MV-4-11 (cell line): ENCODE measurements around the gene MARCHF10.
A peak's percentile ranks its signal among the peaks of the same experiment; 100 is the strongest.

Source experiments
- DNase-seq: peaks from one replicate; lab custom pipeline; 2025; lab: John Stamatoyannopoulos, UW

The MARCHF10 gene

GRCh38 chr17:62717889-62718288 is 90.2 kb downstream of the MARCHF10 start:
- no peak for DNase-seq

GRCh38 chr17:62717589-62717855 is 90.6 kb downstream of the MARCHF10 start:
- DNase-seq = no peak

- DNase-seq = no peak
These were observed 91.1 kb downstream of the MARCHF10 start for GRCh38 chr17:62716834-62717588.

GRCh38 chr17:62715882-62716390 is 92.2 kb downstream of the MARCHF10 start:
- no peak for DNase-seq

GRCh38 chr17:62714016-62714777 is 93.9 kb downstream of the MARCHF10 start:
- DNase-seq = no peak

GRCh38 chr17:62713086-62713881 is 94.8 kb downstream of the MARCHF10 start:
- DNase-seq = no peak

- DNase-seq = no peak
These were observed 95.9 kb downstream of the MARCHF10 start for GRCh38 chr17:62712171-62712581.

GRCh38 chr17:62708587-62708986 is 99.5 kb downstream of the MARCHF10 start:
- no peak for DNase-seq

GRCh38 chr17:62707425-62707739 is 100.7 kb downstream of the MARCHF10 start:
- no peak for DNase-seq

GRCh38 chr17:62706598-62707424 is 101.3 kb downstream of the MARCHF10 start:
- DNase-seq = no peak

GRCh38 chr17:62705778-62706597 is 102.1 kb downstream of the MARCHF10 start:
- DNase-seq = no peak

GRCh38 chr17:62705156-62705777 is 102.8 kb downstream of the MARCHF10 start:
- DNase-seq = no peak

- no peak for DNase-seq
These were observed 103.6 kb downstream of the MARCHF10 start for GRCh38 chr17:62704381-62704971.

GRCh38 chr17:62703776-62704380 is 104.2 kb downstream of the MARCHF10 start:
- DNase-seq = peak; percentile 23

- no peak for DNase-seq
These were observed 104.8 kb downstream of the MARCHF10 start for GRCh38 chr17:62703261-62703775.

- no peak for DNase-seq
These were observed 105.3 kb downstream of the MARCHF10 start for GRCh38 chr17:62702746-62703260.

GRCh38 chr17:62701706-62702085 is 106.4 kb downstream of the MARCHF10 start:
- no peak for DNase-seq

- DNase-seq = no peak
These were observed 107.0 kb downstream of the MARCHF10 start for GRCh38 chr17:62700964-62701705.
